Gastroesophageal sphincter (tissue), 4 donors: ENCODE measurements around the gene TTC24. TPM values are rescaled to one million over a fixed set of nuclear protein-coding genes. Genes with fewer than 3 reads are reported as not detected.
A peak's percentile ranks its signal among the peaks of the same experiment; 100 is the strongest.
"Not testable (repeated sequence)": the region's sequence is repeated elsewhere in the genome, so short reads cannot be mapped to it uniquely, and the experiment has no call there.

Experiments
- ATAC-seq: fragments of 150-250 bp; one replicate; pipeline ENCODE4 v1.9.1; 2016; ENCODE audit warnings: mild to moderate bottlenecking, moderate library complexity
- H3K27ac ChIP-seq, 4 donors: fragments of 200-600 bp; sonication (generic) in 3 of 4; 1 replicate in 3 of 4; 2 replicates in 1 of 4; pipeline ENCODE4 v1.5.1; 2016 to 2019
- H3K27me3 ChIP-seq: fragments of 200-600 bp; sonication (generic); one replicate; pipeline ENCODE4 v1.5.1; 2019
- H3K36me3 ChIP-seq, 2 donors: fragments of 200-600 bp; sonication (generic); one replicate each; pipeline ENCODE4 v1.5.1; 2019; ENCODE audit warnings: control low read depth in 1 of 2
- H3K4me1 ChIP-seq, 3 donors: fragments of 200-600 bp; sonication (generic); 1 replicate in 2 of 3; 2 replicates in 1 of 3; pipeline ENCODE4 v1.5.1; 2016 to 2019; ENCODE audit warnings: control low read depth in 2 of 3
- H3K4me3 ChIP-seq, 2 donors: fragments of 200-600 bp; sonication (generic); one replicate each; pipeline ENCODE4 v1.5.1; 2019; ENCODE audit warnings: mild to moderate bottlenecking in 1 of 2, moderate library complexity in 1 of 2
- H3K9me3 ChIP-seq, 3 donors: fragments of 200-600 bp; sonication (generic); one replicate each; pipeline ENCODE4 v1.5.1; 2017 to 2019; ENCODE audit warnings: control low read depth in 2 of 3
- EP300 ChIP-seq: sonication (generic); formaldehyde crosslinking; IDR thresholded peaks from one replicate; pipeline ENCODE4 v1.6.1; 2017; ENCODE audit warnings: antibody characterized with exemption, mild to moderate bottlenecking
- POLR2A ChIP-seq, 2 donors: fragments of 450-650 bp; IDR thresholded peaks; one replicate each; pipeline ENCODE4 v1.6.1; 2017; ENCODE audit warnings: antibody characterized with exemption in 2 of 2, mild to moderate bottlenecking in 2 of 2, moderate library complexity in 1 of 2
- POLR2AphosphoS5 ChIP-seq: sonication (generic); formaldehyde crosslinking; IDR thresholded peaks from one replicate; pipeline ENCODE4 v1.6.1; 2017; ENCODE audit warnings: antibody characterized with exemption
- WGBS, 2 donors: methylation state at CpG; one replicate each; pipeline ENCODE4 v1.1.5; 2018; ENCODE audit warnings: low coverage in 1 of 2; 5-methylcytosine and 5-hydroxymethylcytosine counted together
- total RNA-seq, 4 donors: library from RNA; depleted of rRNA; stranded (reverse); fragments of >200 nt; gene quantifications; one replicate each; pipeline ENCODE4 v1.1.0, GENCODE V29; 2016
- TF ChIP-seq, protein P1 (sequence below), 4 experiments: fragments of 200-600 bp in 2 of 4; fragments of 450-650 bp in 2 of 4; sonication (generic) in 1 of 4; IDR thresholded peaks; one replicate each; pipeline ENCODE4 v1.5.1; 2017 to 2019; ENCODE audit warnings: antibody characterized with exemption in 4 of 4, mild to moderate bottlenecking in 2 of 4, moderate library complexity in 2 of 4

TTC24 gene
- total RNA-seq, 4 donors from 2014 or later = not detected

DNA sequence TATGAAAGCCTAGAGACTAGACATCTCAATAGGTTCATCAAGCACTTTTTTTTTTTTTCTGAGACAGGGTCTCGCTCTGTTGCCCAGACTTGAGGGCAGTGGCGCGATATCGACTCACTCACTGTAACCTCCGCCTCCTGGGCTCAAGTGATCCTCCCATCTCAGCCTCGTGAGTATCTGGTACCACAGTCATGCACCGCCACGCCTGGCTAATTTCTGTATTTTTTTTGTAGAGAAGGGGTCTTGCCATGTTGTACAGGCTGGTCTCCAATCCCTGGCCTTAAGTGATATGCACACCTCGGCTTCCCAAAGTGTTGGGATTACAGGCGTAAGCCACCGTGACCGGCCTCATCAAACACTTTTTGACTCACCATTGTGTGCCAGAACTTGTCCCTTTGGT is 22.4 kb downstream of the TTC24 start:
- TF ChIP-seq, protein P1, sequence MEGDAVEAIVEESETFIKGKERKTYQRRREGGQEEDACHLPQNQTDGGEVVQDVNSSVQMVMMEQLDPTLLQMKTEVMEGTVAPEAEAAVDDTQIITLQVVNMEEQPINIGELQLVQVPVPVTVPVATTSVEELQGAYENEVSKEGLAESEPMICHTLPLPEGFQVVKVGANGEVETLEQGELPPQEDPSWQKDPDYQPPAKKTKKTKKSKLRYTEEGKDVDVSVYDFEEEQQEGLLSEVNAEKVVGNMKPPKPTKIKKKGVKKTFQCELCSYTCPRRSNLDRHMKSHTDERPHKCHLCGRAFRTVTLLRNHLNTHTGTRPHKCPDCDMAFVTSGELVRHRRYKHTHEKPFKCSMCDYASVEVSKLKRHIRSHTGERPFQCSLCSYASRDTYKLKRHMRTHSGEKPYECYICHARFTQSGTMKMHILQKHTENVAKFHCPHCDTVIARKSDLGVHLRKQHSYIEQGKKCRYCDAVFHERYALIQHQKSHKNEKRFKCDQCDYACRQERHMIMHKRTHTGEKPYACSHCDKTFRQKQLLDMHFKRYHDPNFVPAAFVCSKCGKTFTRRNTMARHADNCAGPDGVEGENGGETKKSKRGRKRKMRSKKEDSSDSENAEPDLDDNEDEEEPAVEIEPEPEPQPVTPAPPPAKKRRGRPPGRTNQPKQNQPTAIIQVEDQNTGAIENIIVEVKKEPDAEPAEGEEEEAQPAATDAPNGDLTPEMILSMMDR (IDR thresholded peaks at IDR 0.05) = no peak
- TF ChIP-seq POLR2AphosphoS5 = no peak
- no peak for TF ChIP-seq POLR2A (IDR thresholded peaks at IDR 0.05)
- TF ChIP-seq EP300 = no peak
- ATAC-seq = no peak
- peaks cover 0 to 24% of the 10 kb centered on the region in 2 donors for H3K36me3 ChIP-seq
- 55 to 57% methylated on average over 4 to 8 of the region's 12 CpGs for WGBS, 2 donors
- H3K27me3 ChIP-seq = no peaks in the 10 kb centered on the region
- H3K9me3 ChIP-seq = no peaks in the 10 kb centered on the region
- H3K4me1 ChIP-seq = peaks cover 0 to 23% (median 10%) of the 10 kb centered on the region in 3 donors
- H3K27ac ChIP-seq = peak overlapping the region; percentile 47 to 87 (median 83)
- H3K4me3 ChIP-seq = peak overlapping the region; percentile 64 to 74

DNA sequence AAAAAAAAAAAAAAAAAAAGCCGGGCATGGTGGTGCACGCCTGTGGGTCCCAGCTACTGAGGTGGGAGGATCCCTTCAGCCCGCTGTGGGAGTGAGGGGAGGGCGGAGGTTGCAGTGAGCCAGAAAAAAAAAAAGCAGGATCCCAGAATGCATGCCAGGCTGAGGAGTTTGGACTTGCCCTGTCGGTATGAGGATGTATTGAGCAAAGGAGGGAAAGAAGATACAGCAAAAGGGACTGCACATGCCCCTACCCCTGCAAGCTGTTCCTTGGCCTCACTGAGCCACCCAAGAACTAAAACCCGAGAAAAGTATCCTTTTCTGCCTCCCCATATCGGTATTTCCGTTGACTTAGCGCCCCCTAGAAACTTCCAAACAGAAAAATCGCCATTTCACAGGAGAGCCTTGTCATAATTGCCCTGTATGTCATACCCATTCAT is 23.1 kb downstream of the TTC24 start:
- no peak overlapping the region for H3K27ac ChIP-seq

DNA sequence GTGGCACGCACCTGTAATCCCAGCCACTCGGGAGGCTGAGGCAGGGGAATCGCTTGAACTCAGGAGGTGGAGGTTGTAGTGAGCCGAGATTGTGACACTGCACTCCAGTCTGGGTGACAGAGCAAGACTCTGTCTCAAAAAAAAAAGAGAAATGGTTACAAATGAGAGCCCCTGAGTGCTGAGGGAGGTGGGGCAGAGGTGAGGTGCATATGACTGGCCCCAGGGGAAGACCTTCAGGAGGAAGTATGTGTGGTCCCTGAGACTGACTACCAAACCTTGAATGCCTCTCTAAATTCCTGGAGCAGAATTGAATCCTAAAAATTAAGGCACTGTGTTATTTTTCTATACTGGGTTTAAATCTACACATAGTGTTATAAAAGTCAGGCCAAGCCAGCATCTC is 27.8 kb downstream of the TTC24 start:
- not testable (repeated sequence) for H3K36me3 ChIP-seq, H3K27ac ChIP-seq, H3K4me3 ChIP-seq, H3K9me3 ChIP-seq, ATAC-seq, H3K27me3 ChIP-seq
- H3K4me1 ChIP-seq = peaks cover 0 to 19% (median 5%) of the 10 kb centered on the region in 3 donors
- WGBS, 2 donors = 92% methylated on average over 2 of the region's 4 CpGs; no CpG with 5 or more reads in 1 of the 2 donors

More for the DNA sequence above, 23.1 kb downstream of the TTC24 start:
- Histone ChIP-seq H3K4me3 (no peak overlapping the region), H3K27me3 (no peaks in the 10 kb centered on the region), H3K36me3 (peaks cover 0 to 17% of the 10 kb centered on the region in 2 donors), H3K4me1 (peaks cover 0 to 25% (median 10%) of the 10 kb centered on the region in 3 donors), H3K9me3 (no peaks in the 10 kb centered on the region)
- WGBS, 2 donors = 10 to 26% methylated on average over 6 of the region's 10 CpGs
- TF ChIP-seq, protein P1 (IDR thresholded peaks at IDR 0.05) = peak in 1 of 4 experiments; percentile 28
- no peak for TF ChIP-seq POLR2AphosphoS5
- ATAC-seq = no peak

DNA sequence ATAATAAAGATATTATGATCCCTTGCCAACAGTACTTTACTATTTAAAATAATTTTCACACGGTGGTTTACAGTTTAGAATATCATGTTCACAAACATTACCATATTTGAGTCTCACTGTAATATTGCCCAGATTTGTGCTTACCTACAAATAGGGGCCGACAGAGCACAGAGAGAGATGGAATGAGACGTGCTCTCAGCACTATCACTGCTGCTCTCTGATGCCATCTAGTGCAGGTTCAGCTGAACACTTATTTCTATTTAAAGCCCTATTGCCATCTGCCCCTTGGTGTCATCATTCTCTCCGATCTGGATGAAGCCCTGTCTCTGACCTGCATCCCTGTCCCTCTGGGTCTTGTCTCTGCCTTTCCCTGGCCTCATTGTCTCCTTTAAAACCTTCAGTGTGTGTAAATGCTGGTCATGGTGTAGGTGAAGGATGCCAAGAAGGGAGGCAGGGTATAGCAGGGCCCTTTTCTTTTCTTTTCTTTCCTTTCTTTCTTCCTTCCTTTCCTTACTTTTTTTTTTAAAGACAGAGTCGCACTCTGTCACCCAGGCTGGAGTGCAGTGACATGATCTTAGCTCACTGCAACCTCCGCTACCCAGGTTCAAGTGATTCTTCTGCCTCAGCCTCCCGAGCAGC is 28.6 kb downstream of the TTC24 start:
- Histone ChIP-seq H3K27me3 (peaks cover 4% of the 10 kb centered on the region), H3K4me1 (peaks cover 0 to 15% (median 5%) of the 10 kb centered on the region in 3 donors), H3K4me3 (no peak overlapping the region), H3K9me3 (no peaks in the 10 kb centered on the region), H3K36me3 (no peaks in the 10 kb centered on the region), H3K27ac (peak overlapping the region in 2 of 4 donors; percentile 4 to 22)
- TF ChIP-seq POLR2AphosphoS5 = no peak
- TF ChIP-seq, protein P1 (IDR thresholded peaks at IDR 0.05) = peak; percentile 72 to 87 (median 81)
- no peak for TF ChIP-seq EP300
- 26 to 29% methylated on average over 7 of the region's 7 CpGs for WGBS, 2 donors
- peak; percentile 88 for ATAC-seq

DNA sequence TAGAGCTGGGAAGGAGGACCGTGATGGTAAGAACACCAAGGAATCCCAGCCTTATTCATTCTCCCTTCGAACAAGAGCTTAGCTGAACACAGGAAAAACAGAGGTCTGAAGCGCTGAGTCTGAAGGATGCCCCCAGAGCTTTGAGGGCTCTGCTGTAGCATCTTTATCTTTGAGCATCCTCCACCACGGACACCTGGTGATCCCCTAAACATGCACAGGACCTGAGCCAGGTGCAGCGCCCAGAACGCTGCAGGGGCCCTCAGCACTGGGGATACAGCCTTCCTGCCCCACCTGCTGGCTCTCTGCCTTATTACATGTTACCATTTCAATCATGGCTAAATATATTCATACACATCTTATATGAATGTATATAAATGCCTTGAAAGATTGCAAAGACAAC is 29.5 kb downstream of the TTC24 start:
- TF ChIP-seq EP300 (no peak), POLR2AphosphoS5 (no peak)
- TF ChIP-seq, protein P1 (IDR thresholded peaks at IDR 0.05) = peak in 2 of 4 experiments; percentile 32 to 34
- H3K36me3 ChIP-seq = no peaks in the 10 kb centered on the region
- H3K4me1 ChIP-seq = peaks cover 0 to 15% (median 5%) of the 10 kb centered on the region in 3 donors
- no peaks in the 10 kb centered on the region for H3K9me3 ChIP-seq
- peaks cover 4% of the 10 kb centered on the region for H3K27me3 ChIP-seq
- no peak for ATAC-seq
- H3K27ac ChIP-seq = no peak overlapping the region
- 37% methylated on average over 4 to 5 of the region's 6 CpGs for WGBS, 2 donors
- H3K4me3 ChIP-seq = no peak overlapping the region

DNA sequence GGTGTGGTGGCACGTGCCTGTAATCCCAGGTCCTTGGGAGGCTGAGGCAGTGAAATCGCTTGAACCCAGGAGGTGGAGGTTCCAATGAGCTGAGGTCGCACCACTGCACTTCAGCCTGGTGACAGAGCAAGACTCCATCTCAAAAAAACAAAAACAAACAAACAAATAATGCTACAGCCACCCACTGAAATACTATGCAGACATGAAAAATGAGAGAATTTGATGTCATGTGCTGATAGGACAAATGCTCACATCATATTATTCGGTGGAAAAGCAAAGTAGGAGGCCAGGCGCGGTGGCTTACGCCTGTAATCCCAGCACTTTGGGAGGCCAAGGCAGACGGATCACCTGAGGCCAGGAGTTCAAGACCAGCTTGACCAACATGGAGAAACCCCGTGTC is 30.5 kb downstream of the TTC24 start:
- not testable (repeated sequence) for H3K4me3 ChIP-seq, H3K27me3 ChIP-seq, H3K27ac ChIP-seq, ATAC-seq, H3K36me3 ChIP-seq, H3K9me3 ChIP-seq
- peaks cover 0 to 23% (median 5%) of the 10 kb centered on the region in 3 donors for H3K4me1 ChIP-seq
- WGBS, 2 donors = 74 to 82% methylated on average over 3 to 9 of the region's 9 CpGs
